NCI-H1417 treated with DMSO at 0.1 percent for 48 hours (cell line): ENCODE data around the gene CAPN5.

Source experiments
- DNase-seq: peaks from one replicate; lab custom pipeline; 2025; lab: John Stamatoyannopoulos, UW

Gene CAPN5

GRCh38 chr11:77063861-77064260 lies 2.9 kb upstream of the CAPN5 start:
- DNase-seq = no peak

GRCh38 chr11:77064648-77065217 lies 2.0 kb upstream of the CAPN5 start:
- DNase-seq = no peak

GRCh38 chr11:77065878-77066228 lies 918 bp upstream of the CAPN5 start:
- DNase-seq = no peak

- no peak for DNase-seq
Observed at GRCh38 chr11:77067861-77068443, 1.2 kb downstream of the CAPN5 start.

GRCh38 chr11:77068457-77069335 lies 1.9 kb downstream of the CAPN5 start:
- no peak for DNase-seq

GRCh38 chr11:77069336-77069968 lies 2.7 kb downstream of the CAPN5 start:
- DNase-seq = no peak

GRCh38 chr11:77069969-77070582 lies 3.3 kb downstream of the CAPN5 start:
- no peak for DNase-seq

- no peak for DNase-seq
Observed at GRCh38 chr11:77071077-77071476, 4.3 kb downstream of the CAPN5 start.

GRCh38 chr11:77071671-77072605 lies 5.2 kb downstream of the CAPN5 start:
- no peak for DNase-seq

GRCh38 chr11:77072851-77073327 lies 6.1 kb downstream of the CAPN5 start:
- no peak for DNase-seq

GRCh38 chr11:77073328-77074001 lies 6.7 kb downstream of the CAPN5 start:
- DNase-seq = no peak

- no peak for DNase-seq
Observed at GRCh38 chr11:77074205-77074604, 7.4 kb downstream of the CAPN5 start.

GRCh38 chr11:77074626-77075221 lies 8.0 kb downstream of the CAPN5 start:
- DNase-seq = no peak

GRCh38 chr11:77075425-77075905 lies 8.7 kb downstream of the CAPN5 start:
- DNase-seq = no peak

GRCh38 chr11:77079666-77080065 lies 12.9 kb downstream of the CAPN5 start:
- DNase-seq = no peak

GRCh38 chr11:77080643-77081210 lies 14.0 kb downstream of the CAPN5 start:
- DNase-seq = no peak

- no peak for DNase-seq
Observed at GRCh38 chr11:77081381-77081851, 14.6 kb downstream of the CAPN5 start.

- DNase-seq = no peak
Observed at GRCh38 chr11:77081976-77082836, 15.4 kb downstream of the CAPN5 start.
